Immature natural killer cell (primary cell): ENCODE results near the gene DAPK1. TPM values are rescaled to one million over a fixed set of nuclear protein-coding genes. Genes with fewer than 3 reads are reported as not detected.

ENCODE experiments used
- DNase-seq, 3 donors: peaks; one replicate each; pipeline ENCODE4 v3.0.0; 2022; ENCODE audit warnings: mixed read lengths in 1 of 3
- H3K27ac Mint-ChIP-seq, 6 donors: one replicate each; pipeline ENCODE4 v1.8.0; 2020; ENCODE audit warnings: mixed read lengths in 6 of 6, mild to moderate bottlenecking in 5 of 6, inconsistent platforms in 4 of 6, moderate library complexity in 3 of 6
- H3K27me3 Mint-ChIP-seq, 3 donors: one replicate each; pipeline ENCODE4 v1.8.0; 2020 to 2021; ENCODE audit warnings: low read depth in 3 of 3, mild to moderate bottlenecking in 3 of 3, mixed read lengths in 3 of 3, moderate library complexity in 3 of 3, inconsistent platforms in 1 of 3
- H3K36me3 Mint-ChIP-seq, 3 donors: one replicate each; pipeline ENCODE4 v1.8.0; 2020; ENCODE audit warnings: mixed read lengths in 3 of 3, inconsistent platforms in 2 of 3, mild to moderate bottlenecking in 2 of 3
- H3K4me1 Mint-ChIP-seq, 2 donors: one replicate each; pipeline ENCODE4 v1.8.0; 2020; ENCODE audit warnings: inconsistent platforms in 2 of 2, mild to moderate bottlenecking in 2 of 2, mixed read lengths in 2 of 2, moderate library complexity in 1 of 2
- H3K4me3 Mint-ChIP-seq, 5 donors: one replicate each; pipeline ENCODE4 v1.8.0; 2020; ENCODE audit warnings: mild to moderate bottlenecking in 5 of 5, mixed read lengths in 5 of 5, inconsistent platforms in 3 of 5, moderate library complexity in 3 of 5
- H3K9me3 Mint-ChIP-seq, 6 donors: one replicate each; pipeline ENCODE4 v1.8.0; 2020; ENCODE audit warnings: mild to moderate bottlenecking in 6 of 6, mixed read lengths in 6 of 6, inconsistent platforms in 4 of 6, moderate library complexity in 3 of 6
- polyA plus RNA-seq, 3 donors: library from polyadenylated mRNA; unstranded; fragments of 300-500 nt; fragmentation: Illumina TruSeq; gene quantifications; one replicate each; pipeline ENCODE4 v1.2.3, GENCODE V29; 2021

Gene DAPK1
- polyA plus RNA-seq, 3 donors from 2014 or later, result 0.82 to 1.3 TPM; not detected in 1

DNA sequence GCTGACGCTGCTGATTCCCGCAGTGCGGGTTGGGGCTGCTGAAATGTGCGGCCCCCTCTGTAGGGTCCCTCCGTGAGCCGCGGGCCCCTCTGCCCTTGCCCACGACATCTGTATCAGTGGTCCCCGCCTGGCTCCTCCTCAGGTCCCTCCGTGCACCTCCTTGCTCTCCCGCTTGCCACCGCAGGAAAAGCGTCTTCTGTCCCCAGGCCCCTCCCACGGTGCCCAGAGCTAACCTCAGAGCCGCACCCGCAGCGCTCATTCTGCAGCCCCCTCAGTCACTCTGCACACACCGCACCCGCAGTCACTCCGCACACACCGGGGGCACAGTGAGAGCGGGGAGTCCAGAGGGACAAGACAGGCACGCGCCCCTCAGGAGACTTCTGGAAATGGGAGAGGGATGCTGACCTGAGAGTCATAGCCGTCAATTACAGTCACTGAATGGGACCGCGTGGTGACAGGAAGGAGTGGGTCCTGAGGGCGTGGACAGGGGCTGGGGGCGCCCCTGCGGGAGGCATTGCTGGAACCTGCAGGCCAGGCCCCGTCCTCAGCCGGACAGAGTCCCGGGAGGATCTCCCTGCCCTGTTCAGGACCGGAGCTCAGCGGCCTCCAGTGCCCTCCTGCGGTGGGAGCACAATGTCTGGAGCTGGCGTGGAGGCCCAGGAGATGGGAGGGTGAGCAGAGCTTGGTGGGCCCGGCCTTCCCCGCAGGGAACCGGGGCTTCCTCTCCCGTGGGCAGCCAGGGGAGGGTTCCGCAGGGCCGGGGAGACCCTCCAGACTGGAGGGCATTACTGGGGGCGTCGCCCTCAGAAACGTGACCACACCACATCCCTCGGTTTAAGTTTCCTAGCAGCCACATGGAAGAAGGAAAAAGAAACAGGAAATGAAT lies 162.1 kb downstream of the DAPK1 start:
- Mint-ChIP-seq H3K36me3 (no peaks in the 10 kb centered on the region), H3K27ac (no peak overlapping the region), H3K4me3 (no peak overlapping the region), H3K4me1 (no peaks in the 10 kb centered on the region), H3K27me3 (peaks cover 0 to 5% (median 4%) of the 10 kb centered on the region in 3 donors), H3K9me3 (peaks cover 0 to 3% (median 0%) of the 10 kb centered on the region in 6 donors)
- DNase-seq, result no peak

DNA sequence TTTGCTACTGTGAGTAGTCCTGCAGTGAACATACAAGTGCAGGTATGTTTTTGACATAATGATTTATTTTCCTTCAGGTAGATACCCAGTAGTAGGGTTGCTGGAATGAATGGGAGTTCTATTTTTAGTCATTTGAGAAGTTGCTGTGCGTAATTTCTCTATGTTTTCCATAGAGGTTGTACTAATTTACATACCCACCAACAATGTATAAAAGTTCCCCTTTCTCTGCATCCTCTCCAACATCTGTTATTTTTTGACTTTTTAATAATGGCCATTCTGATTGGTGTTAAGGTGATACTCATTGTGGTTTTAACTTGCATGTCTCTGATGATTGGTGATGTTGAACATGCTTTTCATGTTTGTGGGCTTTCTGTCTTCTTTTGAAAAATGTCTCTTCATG lies 163.6 kb downstream of the DAPK1 start:
- H3K36me3 Mint-ChIP-seq, result no peaks in the 10 kb centered on the region
- no peak overlapping the region for H3K4me3 Mint-ChIP-seq
- H3K27me3 Mint-ChIP-seq, result peaks cover 0 to 5% (median 4%) of the 10 kb centered on the region in 3 donors
- H3K27ac Mint-ChIP-seq, result no peak overlapping the region
- no peaks in the 10 kb centered on the region for H3K4me1 Mint-ChIP-seq
- no peak for DNase-seq
- no peaks in the 10 kb centered on the region for H3K9me3 Mint-ChIP-seq

DNA sequence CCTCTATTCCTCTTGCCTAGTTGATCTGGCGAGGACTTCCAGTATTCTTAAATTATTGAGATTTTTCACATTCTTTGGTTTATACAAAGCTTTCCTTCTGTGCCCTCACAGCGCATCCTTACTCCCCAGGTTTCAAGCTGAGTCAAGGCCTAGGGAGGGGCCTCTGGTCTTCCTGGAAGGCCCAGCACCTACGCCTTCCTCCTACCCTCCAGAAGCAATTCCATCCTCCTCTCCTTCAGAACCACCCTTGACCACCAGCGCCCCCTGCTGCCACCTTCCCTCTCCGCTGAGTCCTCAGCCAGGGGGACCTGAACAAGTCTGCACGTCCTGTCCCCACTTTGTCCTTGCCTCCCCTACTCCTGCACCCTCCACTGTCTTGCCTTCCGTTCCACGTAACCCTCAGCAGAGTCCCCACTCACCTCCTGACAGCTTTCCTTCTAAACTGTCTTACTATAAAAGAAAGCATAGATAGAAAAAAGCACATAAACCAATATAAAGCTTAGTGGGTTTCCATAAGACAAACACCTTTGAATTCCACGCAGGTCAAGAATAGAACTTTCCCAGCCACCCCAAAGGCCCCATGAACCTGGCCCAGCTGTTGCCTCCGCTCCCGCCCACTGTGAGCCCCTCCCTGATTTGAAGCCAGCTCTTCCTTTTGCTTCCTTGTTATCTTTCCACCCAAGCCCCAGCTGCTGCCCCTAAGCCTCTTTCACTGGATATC lies 165.3 kb downstream of the DAPK1 start:
- Mint-ChIP-seq H3K9me3 (peaks cover 0 to 1% (median 0%) of the 10 kb centered on the region in 6 donors), H3K27me3 (peaks cover 1 to 7% (median 5%) of the 10 kb centered on the region in 3 donors), H3K27ac (no peak overlapping the region), H3K4me1 (no peaks in the 10 kb centered on the region), H3K4me3 (no peak overlapping the region), H3K36me3 (no peaks in the 10 kb centered on the region)
- no peak for DNase-seq

DNA sequence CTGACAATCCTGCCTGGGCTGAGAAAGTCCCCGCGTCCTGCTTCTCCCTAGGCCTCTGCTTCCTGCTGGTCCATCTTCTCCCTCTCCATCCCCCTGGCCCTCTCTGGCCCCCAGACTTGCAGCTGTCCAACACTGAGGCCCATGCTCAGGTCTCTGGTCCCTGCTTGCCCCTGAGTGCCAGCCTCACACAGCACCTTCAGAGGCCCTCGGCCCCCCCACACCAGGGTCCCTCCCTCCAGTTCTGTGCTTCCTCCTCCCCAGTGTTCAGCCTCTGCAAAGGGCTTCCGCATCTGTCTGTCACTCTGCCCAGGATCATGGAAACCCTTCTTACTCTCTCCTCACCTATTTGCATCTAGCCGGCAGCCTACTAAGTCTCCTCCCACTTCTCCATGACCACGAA lies 165.9 kb downstream of the DAPK1 start:
- no peak overlapping the region for H3K27ac Mint-ChIP-seq
- H3K27me3 Mint-ChIP-seq, result peaks cover 1 to 7% (median 5%) of the 10 kb centered on the region in 3 donors
- H3K36me3 Mint-ChIP-seq, result no peaks in the 10 kb centered on the region
- H3K9me3 Mint-ChIP-seq, result peaks cover 0 to 1% (median 0%) of the 10 kb centered on the region in 6 donors
- H3K4me3 Mint-ChIP-seq, result no peak overlapping the region
- no peaks in the 10 kb centered on the region for H3K4me1 Mint-ChIP-seq
- no peak for DNase-seq

DNA sequence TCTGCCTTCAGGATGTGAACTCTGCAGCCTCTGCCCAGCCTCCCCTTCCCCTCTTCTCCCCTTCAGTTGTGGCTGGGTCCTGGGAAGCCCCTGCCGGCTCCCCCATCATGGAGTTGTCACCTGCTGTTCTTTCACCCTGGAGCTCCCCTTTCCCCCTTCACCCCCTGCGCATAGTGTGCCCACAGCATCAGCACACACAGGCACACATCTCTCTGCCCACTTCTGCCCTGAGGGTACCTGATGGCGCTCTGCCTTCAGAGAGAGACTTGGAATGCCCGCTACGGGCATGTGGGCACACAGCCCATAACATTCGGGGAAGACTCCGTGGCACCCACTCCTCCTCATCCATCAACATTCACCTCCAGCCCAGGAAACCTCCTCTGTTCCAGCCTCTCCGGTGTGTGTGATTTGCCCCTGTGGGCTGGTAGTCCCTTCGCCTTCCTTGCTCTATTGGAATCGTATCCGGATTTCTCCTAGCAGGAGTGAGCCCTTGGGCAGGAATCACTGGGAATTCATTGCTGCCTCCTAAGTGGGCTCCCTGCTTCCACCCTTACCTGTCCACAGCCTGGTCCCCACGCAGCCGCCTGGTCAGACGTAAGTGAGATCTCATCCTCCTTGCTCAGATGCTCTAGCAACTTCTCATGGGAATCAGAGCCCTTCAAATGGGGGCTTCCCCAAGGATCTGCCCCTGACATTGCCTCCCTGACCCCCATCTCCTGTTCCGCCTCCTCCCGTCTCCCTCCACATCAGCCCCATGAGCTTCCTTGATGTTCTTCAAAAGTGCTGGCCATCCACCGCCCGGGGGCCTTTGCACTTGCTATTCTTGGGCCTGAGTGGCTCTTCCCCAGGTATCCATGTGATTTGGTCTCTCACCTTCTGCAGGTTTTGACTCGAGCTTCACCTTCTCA lies 166.7 kb downstream of the DAPK1 start:
- no peak overlapping the region for H3K4me3 Mint-ChIP-seq
- H3K36me3 Mint-ChIP-seq, result no peaks in the 10 kb centered on the region
- H3K27ac Mint-ChIP-seq, result no peak overlapping the region
- H3K27me3 Mint-ChIP-seq, result peaks cover 1 to 7% (median 5%) of the 10 kb centered on the region in 3 donors
- no peaks in the 10 kb centered on the region for H3K4me1 Mint-ChIP-seq
- no peak for DNase-seq
- H3K9me3 Mint-ChIP-seq, result peaks cover 0 to 1% (median 0%) of the 10 kb centered on the region in 6 donors

DNA sequence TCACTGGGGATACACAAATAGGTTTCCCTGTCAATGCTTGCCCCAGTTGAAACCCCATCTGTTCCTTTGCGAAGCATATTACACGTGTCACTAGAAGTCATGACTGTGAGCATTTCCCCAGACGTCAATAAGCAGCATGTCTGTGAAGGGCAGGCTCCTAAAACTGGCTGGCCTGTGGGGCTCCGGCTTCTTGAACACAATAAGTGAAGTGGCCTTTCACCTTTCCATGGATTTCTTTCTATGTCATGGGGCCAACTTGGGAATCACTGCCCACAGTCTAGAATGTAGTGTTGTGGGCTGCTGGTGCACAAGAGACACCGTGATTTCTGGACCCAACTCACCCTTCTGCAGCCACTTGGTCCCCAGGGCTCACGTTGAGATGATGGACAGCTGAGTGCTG lies 167.8 kb downstream of the DAPK1 start:
- Mint-ChIP-seq H3K27me3 (peaks cover 1 to 7% (median 5%) of the 10 kb centered on the region in 3 donors), H3K36me3 (no peaks in the 10 kb centered on the region), H3K4me3 (no peak overlapping the region), H3K4me1 (no peaks in the 10 kb centered on the region), H3K9me3 (peaks cover 0 to 1% (median 0%) of the 10 kb centered on the region in 6 donors), H3K27ac (no peak overlapping the region)
- no peak for DNase-seq

DNA sequence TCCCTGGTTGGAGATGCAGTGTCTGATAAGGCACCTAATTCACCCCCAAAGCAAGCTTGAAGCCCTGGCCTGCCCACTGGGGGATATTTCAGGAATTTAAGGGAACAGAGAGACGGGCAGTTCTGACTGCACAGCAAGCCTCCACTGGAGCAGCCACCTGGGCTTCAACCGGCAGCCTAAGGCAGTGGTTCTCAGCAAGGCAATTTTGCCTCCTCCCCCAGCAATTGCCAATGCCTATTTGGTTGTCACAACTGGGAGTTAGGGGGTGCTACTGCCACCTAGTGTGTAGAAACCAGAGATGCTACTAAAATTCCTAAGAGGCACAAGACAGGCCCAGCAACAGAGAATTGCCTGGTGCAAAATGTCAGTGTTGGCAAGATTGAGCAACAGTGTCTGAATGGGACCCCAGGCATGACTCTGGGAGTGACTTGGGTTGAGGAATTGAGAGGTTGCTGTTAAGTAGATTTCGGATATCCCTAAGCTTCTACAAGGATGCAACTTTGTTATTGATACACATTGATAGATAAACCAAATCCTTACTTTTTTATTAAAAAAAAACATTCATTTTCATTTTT lies 169.6 kb downstream of the DAPK1 start:
- H3K36me3 Mint-ChIP-seq, result no peaks in the 10 kb centered on the region
- H3K4me1 Mint-ChIP-seq, result no peaks in the 10 kb centered on the region
- peaks cover 1 to 7% (median 5%) of the 10 kb centered on the region in 3 donors for H3K27me3 Mint-ChIP-seq
- H3K27ac Mint-ChIP-seq, result no peak overlapping the region
- peaks cover 0 to 1% (median 0%) of the 10 kb centered on the region in 6 donors for H3K9me3 Mint-ChIP-seq
- no peak overlapping the region for H3K4me3 Mint-ChIP-seq
- no peak for DNase-seq

DNA sequence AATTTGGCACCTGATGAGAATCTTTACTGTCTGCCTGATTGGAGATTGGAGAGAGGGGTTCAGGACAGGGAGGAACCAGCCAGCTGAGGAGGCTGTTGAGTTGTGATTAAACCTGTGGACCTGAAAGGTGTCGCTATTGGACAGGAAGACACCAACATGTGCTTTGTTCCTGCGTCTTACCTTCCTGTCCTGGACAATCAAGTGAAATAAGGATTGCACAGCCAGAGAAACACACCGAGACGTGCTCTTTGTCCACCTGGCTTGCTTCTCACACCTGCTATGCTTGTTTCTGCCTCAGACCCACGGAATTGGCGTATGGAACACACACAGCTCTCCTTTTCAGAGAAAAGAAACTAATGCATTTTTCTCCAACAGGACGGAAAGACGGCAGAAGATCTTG lies 170.6 kb downstream of the DAPK1 start:
- Mint-ChIP-seq H3K27me3 (peaks cover 1 to 7% (median 5%) of the 10 kb centered on the region in 3 donors), H3K4me3 (no peak overlapping the region), H3K27ac (no peak overlapping the region), H3K9me3 (peaks cover 0 to 1% (median 0%) of the 10 kb centered on the region in 6 donors), H3K4me1 (no peaks in the 10 kb centered on the region), H3K36me3 (no peaks in the 10 kb centered on the region)
- no peak for DNase-seq

DNA sequence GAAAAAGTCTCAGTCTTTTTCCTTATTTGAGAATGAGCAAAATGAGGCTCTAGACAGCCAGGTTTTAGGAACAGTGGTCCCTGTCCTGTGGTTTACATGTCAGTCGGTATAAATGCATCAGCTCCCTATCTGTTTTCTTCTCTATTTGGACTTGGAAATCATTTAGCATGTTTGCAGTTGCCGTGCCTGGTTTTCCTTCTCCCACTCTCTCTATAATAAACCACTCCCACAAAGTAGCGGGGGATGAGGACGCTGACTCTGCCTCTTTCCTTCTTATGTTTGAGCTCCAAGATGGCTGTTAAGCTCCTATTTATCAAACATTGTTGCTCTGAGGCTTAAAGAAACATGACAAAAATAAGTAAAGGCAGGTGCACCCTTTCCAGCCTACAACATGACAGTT lies 171.1 kb downstream of the DAPK1 start:
- H3K9me3 Mint-ChIP-seq, result peaks cover 0 to 1% (median 0%) of the 10 kb centered on the region in 6 donors
- H3K27me3 Mint-ChIP-seq, result peaks cover 1 to 7% (median 5%) of the 10 kb centered on the region in 3 donors
- DNase-seq, result no peak
- no peaks in the 10 kb centered on the region for H3K36me3 Mint-ChIP-seq
- no peaks in the 10 kb centered on the region for H3K4me1 Mint-ChIP-seq
- no peak overlapping the region for H3K4me3 Mint-ChIP-seq
- H3K27ac Mint-ChIP-seq, result no peak overlapping the region

DNA sequence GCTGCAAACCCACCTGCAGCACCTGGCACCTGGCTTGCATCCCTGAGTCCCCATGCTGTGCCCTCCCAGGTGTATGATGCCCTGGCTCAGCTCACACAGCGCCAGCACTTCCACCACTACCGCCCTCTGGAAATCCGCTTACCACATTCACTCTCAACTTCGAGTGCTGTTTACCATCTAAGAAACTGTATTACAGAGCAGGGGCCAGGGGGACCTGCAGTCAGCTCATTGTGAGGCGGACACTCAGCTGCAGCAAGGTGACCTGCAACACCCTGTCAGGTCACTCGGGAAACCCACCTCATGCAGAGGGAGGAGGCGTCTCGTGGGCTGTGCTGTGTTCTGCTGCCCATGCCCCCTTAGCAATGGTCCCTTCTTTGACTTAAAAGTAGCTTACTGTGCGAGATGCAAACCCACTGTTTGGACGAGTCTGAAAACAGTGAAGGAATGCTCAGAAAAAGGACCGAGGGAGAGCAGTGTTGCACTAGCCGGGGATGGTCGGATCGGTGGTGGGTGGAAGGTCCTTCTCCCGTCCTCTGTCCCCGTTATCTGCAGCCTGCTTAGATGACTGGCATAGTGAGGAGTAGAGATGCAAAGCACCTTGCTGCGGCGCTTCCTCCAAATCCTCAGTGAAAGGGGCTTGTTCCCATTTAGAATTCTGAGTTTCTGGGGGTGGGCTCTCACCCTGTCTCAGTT lies 173.1 kb downstream of the DAPK1 start:
- H3K36me3 Mint-ChIP-seq, result no peaks in the 10 kb centered on the region
- DNase-seq, result no peak
- no peak overlapping the region for H3K27ac Mint-ChIP-seq
- H3K27me3 Mint-ChIP-seq, result peaks cover 1 to 5% (median 4%) of the 10 kb centered on the region in 3 donors
- no peak overlapping the region for H3K4me3 Mint-ChIP-seq
- H3K4me1 Mint-ChIP-seq, result no peaks in the 10 kb centered on the region
- peaks cover 0 to 1% (median 0%) of the 10 kb centered on the region in 6 donors for H3K9me3 Mint-ChIP-seq

DNA sequence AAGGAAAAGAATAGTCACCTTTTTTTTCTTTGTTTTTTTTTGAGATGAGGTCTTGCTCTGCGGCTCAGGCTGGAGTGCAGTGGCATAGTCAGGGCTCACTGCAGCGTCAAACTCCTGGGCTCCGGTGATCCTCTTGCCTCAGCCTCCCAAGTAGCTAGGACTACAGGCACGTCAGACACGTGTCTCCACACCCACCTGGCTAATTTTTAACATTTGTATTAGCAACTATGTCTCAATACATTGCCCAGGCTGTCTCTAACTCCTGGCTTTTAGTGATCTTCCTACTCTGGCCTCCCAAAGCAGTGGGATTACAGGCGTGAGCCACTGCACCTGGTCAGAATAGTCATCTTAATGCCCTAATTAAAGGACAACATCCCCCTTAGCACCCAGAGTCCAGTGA lies 173.8 kb downstream of the DAPK1 start:
- H3K4me1 Mint-ChIP-seq, result no peaks in the 10 kb centered on the region
- no peaks in the 10 kb centered on the region for H3K36me3 Mint-ChIP-seq
- H3K9me3 Mint-ChIP-seq, result peaks cover 0 to 1% (median 0%) of the 10 kb centered on the region in 6 donors
- no peak for DNase-seq
- H3K27me3 Mint-ChIP-seq, result peaks cover 1 to 5% (median 4%) of the 10 kb centered on the region in 3 donors
- H3K27ac Mint-ChIP-seq, result no peak overlapping the region
- H3K4me3 Mint-ChIP-seq, result no peak overlapping the region

DNA sequence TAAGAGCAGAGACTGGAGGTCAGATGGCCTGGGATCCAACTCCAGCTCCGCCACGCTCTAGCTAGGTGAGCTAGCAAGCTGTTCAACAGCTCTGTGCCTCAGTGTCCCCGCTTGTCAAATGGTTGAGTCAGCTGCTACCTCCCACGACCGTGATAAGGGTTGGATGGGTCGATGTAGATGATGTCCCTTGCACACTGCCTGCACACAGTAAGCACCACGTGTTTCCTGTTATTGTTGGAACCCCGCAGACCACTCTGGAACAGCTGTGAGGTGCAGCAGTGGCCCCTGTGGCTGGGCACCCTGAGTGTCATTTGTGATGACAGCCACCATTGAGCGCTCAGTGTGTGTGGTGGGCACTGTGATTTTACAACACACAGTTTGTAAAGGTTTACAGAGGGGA lies 174.3 kb downstream of the DAPK1 start:
- Mint-ChIP-seq H3K36me3 (no peaks in the 10 kb centered on the region), H3K4me1 (no peaks in the 10 kb centered on the region), H3K27ac (no peak overlapping the region)

DNA sequence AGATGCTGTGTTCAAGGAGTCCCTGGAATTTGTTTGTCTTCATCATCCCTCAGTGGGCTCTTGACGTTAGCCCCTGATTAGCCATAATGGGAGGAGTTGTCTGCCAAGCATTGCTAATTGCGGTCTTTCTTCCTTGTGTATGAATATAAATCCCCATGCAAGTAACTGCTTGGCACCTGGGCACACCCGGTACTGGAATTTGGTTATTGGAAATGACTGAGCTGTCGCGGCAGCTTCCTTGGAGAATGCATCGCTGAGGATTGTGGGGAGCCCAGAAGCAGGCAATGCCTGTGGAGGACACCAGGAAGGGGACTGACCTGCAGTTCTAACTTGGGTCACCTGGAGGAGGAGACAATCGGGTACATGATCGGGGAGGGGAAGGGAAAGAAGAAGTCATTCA lies 174.9 kb downstream of the DAPK1 start:
- Mint-ChIP-seq H3K27me3 (peaks cover 0 to 12% (median 1%) of the 10 kb centered on the region in 3 donors), H3K9me3 (no peaks in the 10 kb centered on the region), H3K27ac (no peak overlapping the region), H3K4me1 (no peaks in the 10 kb centered on the region), H3K36me3 (no peaks in the 10 kb centered on the region), H3K4me3 (no peak overlapping the region)
- no peak for DNase-seq

More for the DNA sequence above, 174.3 kb downstream of the DAPK1 start:
- Mint-ChIP-seq H3K27me3 (peaks cover 1 to 8% (median 3%) of the 10 kb centered on the region in 3 donors), H3K4me3 (no peak overlapping the region), H3K9me3 (peaks cover 0 to 1% (median 0%) of the 10 kb centered on the region in 6 donors)
- no peak for DNase-seq
